MCF 10A (cell line): ENCODE results near the gene SPPL2B. TPM values are rescaled to one million over a fixed set of nuclear protein-coding genes. Genes with fewer than 3 reads are reported as not detected.
"Not testable (repeated sequence)": the region's sequence is repeated elsewhere in the genome, so short reads cannot be mapped to it uniquely, and the experiment has no call there.

Experiments
- BruUV-seq: library from RNA; stranded (reverse); fragments of 400-500 nt; replicated peaks from 2 replicates; lab custom pipeline; 2021; lab: Mats Ljungman, UMichigan
- CTCF ChIA-PET: fragments of 300-600 bp; sonication (Branson Sonifier 250); formaldehyde crosslinking; extraction: SDS; loops from one replicate; lab custom pipeline; 2021; ENCODE audit warnings: antibody characterized with exemption, inconsistent platforms; lab: Yijun Ruan, JAX
- POLR2A ChIA-PET: fragments of 300-600, 350-650 bp; sonication (Branson Sonifier 250); formaldehyde crosslinking; extraction: SDS; loops from one replicate; lab custom pipeline; 2020; ENCODE audit warnings: antibody characterized with exemption, inconsistent platforms; lab: Yijun Ruan, JAX
- DNase-seq: peaks from one replicate; pipeline ENCODE4 v3.0.0-alpha.2; 2018; ENCODE audit not compliant: unreplicated experiment
- H3K27ac Mint-ChIP-seq: one replicate; pipeline ENCODE4 v1.8.0; 2022; ENCODE audit warnings: mild to moderate bottlenecking, low read depth, mixed read lengths; ENCODE audit not compliant: unreplicated experiment
- H3K27me3 Mint-ChIP-seq: one replicate; pipeline ENCODE4 v1.8.0; 2022; ENCODE audit warnings: mixed read lengths; ENCODE audit not compliant: insufficient read depth, unreplicated experiment
- H3K36me3 Mint-ChIP-seq: one replicate; pipeline ENCODE4 v1.8.0; 2022; ENCODE audit warnings: mild to moderate bottlenecking, moderate library complexity, mixed read lengths; ENCODE audit not compliant: insufficient read depth, unreplicated experiment
- H3K4me1 Mint-ChIP-seq: one replicate; pipeline ENCODE4 v1.8.0; 2022; ENCODE audit warnings: mixed read lengths; ENCODE audit not compliant: insufficient read depth, unreplicated experiment
- H3K4me3 Mint-ChIP-seq: one replicate; pipeline ENCODE4 v1.8.0; 2022; ENCODE audit warnings: mild to moderate bottlenecking, moderate library complexity, mixed read lengths; ENCODE audit not compliant: unreplicated experiment
- H3K9me3 Mint-ChIP-seq: one replicate; pipeline ENCODE4 v1.8.0; 2022; ENCODE audit warnings: mixed read lengths; ENCODE audit not compliant: unreplicated experiment
- intact Hi-C: fragments of 100-400 bp; cut with micrococcal nuclease; formaldehyde crosslinking; loops from 2 replicates; pipeline ENCODE4 v1.14.1; 2022
- total RNA-seq: library from RNA; stranded (reverse); gene quantifications from 2 replicates; pipeline ENCODE4 v1.2.3, GENCODE V29; 2022
- TF ChIP-seq, protein P1 (sequence below): fragments of 200-600 bp; IDR thresholded peaks from one replicate; pipeline ENCODE4 v1.8.0; 2022; ENCODE audit warnings: antibody characterized with exemption, mild to moderate bottlenecking; ENCODE audit not compliant: unreplicated experiment

SPPL2B gene
- total RNA-seq, 1 experiment from 2014 or later: 70.1 TPM

DNA sequence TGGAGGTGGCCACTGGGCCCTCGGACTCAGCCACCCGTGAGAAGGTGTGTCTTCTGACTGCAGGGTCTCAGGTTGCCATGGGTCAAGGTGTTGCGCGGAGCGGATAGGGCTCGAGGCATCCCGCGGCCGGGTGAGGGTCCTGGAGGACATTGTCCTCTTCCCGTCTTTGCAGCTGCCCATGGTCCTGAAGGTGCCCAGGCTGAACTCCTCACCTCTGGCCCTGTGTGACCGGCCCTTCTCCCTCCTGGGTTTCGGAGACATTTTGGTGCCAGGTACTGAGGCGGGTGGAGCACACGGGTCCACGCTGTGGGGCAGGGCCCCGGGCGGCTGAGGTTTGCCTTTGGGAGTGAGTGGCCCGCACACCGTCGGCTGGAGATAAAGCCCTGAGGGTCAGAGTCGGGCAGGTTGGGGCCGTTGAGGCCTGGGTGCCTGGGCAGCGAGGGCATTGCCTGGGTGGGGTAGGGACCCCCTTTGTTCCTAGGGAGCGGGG lies 15.9 kb downstream of the SPPL2B start:
- intact Hi-C loops: no loop called here
- no peaks in the 10 kb centered on the region for H3K27me3 Mint-ChIP-seq

DNA sequence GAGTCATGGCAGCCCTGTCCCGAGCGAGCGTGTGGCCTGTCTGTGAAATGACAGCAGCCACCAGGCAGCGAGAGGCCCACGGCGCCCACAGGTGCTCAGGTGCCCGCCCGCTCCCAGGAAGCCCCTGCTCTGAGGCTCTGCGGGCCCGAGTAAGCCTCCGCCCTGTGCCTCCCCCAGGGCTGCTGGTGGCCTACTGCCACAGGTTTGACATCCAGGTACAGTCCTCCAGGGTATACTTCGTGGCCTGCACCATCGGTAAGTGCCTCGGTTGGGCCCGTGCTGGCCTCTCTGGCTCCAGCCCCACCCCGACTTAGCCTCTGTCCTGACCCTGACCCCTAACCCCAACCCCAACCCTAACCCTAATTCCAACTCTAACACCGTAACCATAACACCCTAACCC lies 16.6 kb downstream of the SPPL2B start:
- BruUV-seq: no TSS peak

More for the DNA sequence above, 15.9 kb downstream of the SPPL2B start:
- TF ChIP-seq, protein P1, sequence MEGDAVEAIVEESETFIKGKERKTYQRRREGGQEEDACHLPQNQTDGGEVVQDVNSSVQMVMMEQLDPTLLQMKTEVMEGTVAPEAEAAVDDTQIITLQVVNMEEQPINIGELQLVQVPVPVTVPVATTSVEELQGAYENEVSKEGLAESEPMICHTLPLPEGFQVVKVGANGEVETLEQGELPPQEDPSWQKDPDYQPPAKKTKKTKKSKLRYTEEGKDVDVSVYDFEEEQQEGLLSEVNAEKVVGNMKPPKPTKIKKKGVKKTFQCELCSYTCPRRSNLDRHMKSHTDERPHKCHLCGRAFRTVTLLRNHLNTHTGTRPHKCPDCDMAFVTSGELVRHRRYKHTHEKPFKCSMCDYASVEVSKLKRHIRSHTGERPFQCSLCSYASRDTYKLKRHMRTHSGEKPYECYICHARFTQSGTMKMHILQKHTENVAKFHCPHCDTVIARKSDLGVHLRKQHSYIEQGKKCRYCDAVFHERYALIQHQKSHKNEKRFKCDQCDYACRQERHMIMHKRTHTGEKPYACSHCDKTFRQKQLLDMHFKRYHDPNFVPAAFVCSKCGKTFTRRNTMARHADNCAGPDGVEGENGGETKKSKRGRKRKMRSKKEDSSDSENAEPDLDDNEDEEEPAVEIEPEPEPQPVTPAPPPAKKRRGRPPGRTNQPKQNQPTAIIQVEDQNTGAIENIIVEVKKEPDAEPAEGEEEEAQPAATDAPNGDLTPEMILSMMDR: no peak
- no TSS peak for BruUV-seq
- H3K36me3 Mint-ChIP-seq: peaks cover 6% of the 10 kb centered on the region
- no peak for DNase-seq
- POLR2A ChIA-PET: no interaction called here
- no peak overlapping the region for H3K27ac Mint-ChIP-seq
- H3K4me1 Mint-ChIP-seq: peaks cover 7% of the 10 kb centered on the region
- H3K9me3 Mint-ChIP-seq: no peaks in the 10 kb centered on the region
- CTCF ChIA-PET: no interaction called here
- H3K4me3 Mint-ChIP-seq: no peak overlapping the region

DNA sequence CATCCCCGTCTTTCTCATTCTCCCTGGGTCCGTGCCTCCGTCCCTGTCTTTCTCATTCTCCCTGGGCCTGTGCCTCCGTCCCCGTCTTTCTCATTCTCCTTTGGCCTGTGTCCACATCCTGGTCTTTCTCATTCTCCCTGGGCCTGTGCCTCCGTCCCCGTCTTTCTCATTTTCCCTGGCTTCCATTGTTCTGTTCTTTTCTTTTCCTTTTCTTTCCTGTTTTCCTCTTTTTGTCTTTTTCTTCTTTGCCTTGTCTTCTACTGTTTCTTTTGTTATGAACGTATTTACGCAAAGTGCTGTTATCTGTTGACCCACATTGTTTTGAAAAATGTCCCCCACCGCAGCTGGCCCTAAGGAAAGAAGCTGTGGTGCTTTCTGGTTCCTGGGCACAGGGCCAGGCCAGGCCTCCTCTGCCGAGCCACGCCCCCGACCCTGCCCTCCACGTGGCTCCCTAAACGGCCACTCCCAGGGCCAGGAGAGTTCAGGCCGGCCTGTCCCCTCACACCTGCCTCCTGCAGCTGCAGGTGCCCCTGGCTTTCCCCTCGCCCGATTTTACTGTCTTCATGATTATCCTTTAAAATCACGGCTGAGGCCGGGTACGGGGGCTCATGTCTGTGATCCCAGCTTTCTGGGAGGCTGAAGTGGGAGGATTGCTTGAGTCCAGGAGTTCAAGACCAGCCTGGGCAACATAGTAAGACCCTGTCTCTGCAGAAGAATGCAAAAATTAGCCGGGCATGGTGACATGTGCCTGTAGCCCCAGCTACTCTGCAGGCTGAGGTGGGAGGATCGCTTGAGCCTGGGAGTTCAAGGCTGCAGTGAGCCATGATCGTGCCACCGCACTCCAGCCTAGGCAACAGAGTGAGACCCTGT lies 17.5 kb downstream of the SPPL2B start:
- peak; percentile 29 for DNase-seq
- Mint-ChIP-seq H3K27ac (no peak overlapping the region), H3K4me1 (peaks cover 7% of the 10 kb centered on the region), H3K9me3 (no peaks in the 10 kb centered on the region), H3K27me3 (no peaks in the 10 kb centered on the region), H3K4me3 (no peak overlapping the region), H3K36me3 (peaks cover 6% of the 10 kb centered on the region)
- ChIA-PET CTCF (interaction anchor here (1.3 kb wide), 1 partner anchor 46 kb away, joined by 7 read pairs; no protein-coding TSS in a partner anchor), POLR2A (no interaction called here)
- TF ChIP-seq, protein P1: no peak
- intact Hi-C loops: no loop called here
- no TSS peak for BruUV-seq

More for the DNA sequence above, 16.6 kb downstream of the SPPL2B start:
- Mint-ChIP-seq H3K27ac (no peak overlapping the region), H3K4me1 (peaks cover 7% of the 10 kb centered on the region), H3K36me3 (peaks cover 6% of the 10 kb centered on the region), H3K27me3 (no peaks in the 10 kb centered on the region), H3K4me3 (no peak overlapping the region), H3K9me3 (no peaks in the 10 kb centered on the region)
- POLR2A ChIA-PET: no interaction called here
- no peak for DNase-seq
- intact Hi-C loops: no loop called here
- TF ChIP-seq, protein P1: no peak
- CTCF ChIA-PET: no interaction called here

DNA sequence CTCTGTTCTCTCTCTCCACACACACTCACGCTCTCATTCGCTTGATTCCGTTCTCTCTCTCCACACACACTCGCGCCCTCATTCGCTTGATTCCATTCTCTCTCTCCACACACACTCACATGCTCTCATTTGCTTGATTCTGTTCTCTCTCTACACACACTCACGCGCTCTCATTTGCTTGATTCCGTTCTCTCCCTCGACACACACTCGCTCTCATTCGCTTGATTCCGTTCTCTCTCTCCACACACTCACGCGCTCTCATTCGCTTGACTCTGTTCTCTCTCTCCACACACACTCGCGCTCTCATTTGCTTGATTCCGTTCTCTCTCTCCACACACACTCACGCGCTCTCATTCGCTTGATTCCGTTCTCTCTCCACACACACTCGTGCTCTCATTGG lies 21.3 kb downstream of the SPPL2B start:
- H3K4me3 Mint-ChIP-seq, H3K9me3 Mint-ChIP-seq, intact Hi-C loops, H3K4me1 Mint-ChIP-seq, CTCF ChIA-PET, DNase-seq, BruUV-seq, POLR2A ChIA-PET, H3K36me3 Mint-ChIP-seq, H3K27ac Mint-ChIP-seq, H3K27me3 Mint-ChIP-seq: not testable (repeated sequence)
